ENCODE results near the gene OTOS.

Gene OTOS

DNA sequence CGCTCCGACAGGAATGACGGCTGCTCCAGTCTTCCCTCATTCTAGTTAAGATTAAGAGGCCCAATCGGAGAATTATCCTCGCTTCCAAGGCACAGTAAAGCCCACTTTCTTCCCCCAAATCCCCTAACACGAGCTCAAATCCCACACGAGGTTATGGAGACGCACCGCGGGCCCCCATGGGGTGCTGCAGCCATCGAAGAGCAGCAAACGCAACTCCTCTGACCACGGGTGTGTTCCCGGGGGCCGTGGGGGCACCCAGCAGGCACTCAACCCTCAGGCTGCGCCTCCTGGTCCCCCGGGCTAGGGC, 4.8 kb downstream of the OTOS start:
- no peak for DNase-seq

DNA sequence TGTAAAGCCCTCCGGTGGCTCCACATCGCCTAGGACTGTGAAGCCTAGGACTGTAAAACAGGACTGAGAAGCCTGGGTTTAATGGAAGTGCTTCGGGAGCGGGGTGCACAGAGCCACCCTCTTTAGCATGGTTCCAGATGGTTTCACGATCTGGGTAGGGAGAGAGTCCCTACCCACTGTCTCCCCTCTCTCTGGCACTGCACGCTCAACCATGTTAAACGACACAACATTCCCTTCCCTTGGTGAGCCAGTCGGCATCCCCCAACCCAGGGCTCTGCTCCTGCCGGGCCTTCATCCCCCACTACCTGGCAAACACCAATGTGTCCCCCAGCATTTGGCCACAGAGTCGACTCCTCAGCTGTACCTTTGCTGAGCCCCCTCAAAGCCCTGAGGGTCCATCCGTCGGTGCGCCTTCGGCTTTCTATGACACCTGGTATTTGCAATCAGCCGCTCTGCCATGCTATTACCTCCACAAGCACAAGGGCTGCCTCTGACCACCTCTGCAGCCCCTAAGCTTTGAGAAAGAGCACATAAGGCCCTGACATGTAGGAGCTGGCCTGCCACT, 5.4 kb downstream of the OTOS start:
- no peak for DNase-seq

DNA sequence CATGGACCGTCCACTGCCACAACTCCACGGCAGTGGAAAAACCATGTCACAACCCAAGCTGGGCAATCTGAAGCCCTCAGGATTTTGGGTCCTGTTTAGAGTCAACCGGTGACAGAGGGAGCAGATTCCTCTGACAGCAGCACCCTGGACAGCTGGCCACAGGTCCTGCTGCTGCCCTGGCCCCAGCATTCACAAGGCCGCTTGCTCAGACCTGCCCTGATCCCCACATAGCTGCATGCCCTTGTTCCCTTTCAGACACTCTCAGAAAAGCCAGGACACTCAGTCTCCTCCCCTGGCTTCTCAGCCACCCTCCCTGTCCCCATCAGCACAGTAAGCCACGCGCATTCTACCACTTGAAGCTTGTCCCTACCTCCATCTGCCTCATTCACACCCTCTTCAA, 6.0 kb downstream of the OTOS start:
- no peak for DNase-seq

DNA sequence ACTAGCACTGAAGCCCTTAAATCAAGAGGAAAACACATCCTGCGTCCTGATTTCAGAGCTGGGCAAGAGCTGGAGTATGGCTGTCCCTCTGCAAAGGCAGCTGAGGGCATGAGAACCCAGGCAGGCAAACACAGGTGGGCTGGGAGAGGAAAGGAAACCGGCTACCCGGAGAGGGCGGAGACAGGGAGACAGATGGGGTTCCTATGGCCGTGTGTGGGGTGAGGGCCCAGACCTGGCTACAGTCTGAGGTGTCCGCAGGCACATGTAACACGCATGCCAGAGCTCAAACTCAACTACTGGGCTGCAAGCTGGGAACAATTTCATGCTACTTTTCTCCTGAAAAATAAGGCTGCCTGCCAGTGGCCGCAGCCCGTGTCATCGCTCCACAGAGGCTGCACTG, 7.1 kb downstream of the OTOS start:
- no peak for DNase-seq

DNA sequence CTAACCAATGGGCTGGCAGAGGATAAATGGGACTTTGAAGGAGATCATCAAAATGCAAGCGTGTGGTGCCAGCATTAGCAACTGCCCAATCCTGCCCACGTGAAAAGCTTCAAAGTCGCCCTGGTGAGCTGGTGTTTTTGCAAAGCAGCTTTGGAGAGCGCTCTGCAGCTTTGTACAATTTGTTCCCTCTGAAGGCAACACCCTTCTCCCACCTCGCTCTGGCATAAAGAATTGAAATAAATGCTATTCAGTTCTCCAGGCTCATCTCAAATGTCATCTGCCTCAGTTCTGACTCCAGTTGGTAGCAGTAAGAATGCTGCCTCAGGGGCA, 7.8 kb downstream of the OTOS start:
- no peak for DNase-seq

DNA sequence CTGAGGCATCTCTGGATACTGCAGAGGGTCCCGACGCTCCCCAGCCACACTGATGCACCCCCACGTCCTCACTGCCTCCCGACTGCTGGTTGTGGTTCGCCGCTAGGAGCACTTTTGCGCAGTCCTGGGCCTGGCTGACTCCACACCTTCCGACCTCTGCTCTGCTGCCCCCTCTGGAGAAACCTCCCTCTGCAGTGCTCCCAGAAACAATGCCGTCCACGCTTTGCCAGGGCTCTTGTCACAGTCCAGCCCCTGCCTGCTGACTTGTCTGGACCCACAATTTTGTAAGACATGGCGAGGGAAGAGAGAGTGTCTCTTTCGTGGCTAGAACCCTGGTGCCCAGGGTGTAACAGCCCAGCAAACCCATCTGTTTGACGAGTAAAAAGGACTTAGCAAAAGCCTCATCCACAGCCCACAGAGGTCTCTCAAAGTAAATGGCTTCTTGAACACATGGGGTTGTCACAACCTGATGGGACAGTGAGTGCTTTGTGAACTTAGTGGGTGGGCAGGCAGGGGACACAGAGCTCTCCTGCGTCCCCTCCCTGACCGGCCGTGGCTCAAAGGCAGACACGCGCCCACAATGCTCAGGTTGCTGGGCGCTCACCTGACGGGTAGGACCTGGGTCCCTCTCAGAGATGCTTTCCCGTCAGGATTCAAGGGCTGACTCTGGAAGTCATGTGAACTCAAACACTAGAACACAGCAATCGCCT, 8.4 kb downstream of the OTOS start:
- DNase-seq, result no peak

DNA sequence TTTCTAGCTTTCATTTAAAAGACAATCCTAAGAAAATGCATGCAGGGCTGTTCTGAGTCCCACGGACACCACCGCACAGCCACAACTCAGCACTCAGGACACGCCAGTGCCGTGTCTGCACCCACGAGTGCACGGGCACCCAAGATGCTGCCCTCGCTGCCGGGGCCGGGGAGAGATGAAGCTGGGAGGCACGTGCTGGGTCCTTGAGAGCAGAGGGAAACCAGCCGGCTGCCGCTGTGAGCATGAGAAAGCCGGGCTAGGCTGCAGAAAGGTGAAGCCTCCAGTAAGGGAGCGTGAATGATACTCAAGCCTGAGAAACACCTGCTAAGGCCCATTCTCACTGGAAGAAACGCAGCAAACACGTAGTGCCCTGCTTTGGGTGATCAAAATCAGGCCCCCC, 9.2 kb downstream of the OTOS start:
- DNase-seq, result no peak

DNA sequence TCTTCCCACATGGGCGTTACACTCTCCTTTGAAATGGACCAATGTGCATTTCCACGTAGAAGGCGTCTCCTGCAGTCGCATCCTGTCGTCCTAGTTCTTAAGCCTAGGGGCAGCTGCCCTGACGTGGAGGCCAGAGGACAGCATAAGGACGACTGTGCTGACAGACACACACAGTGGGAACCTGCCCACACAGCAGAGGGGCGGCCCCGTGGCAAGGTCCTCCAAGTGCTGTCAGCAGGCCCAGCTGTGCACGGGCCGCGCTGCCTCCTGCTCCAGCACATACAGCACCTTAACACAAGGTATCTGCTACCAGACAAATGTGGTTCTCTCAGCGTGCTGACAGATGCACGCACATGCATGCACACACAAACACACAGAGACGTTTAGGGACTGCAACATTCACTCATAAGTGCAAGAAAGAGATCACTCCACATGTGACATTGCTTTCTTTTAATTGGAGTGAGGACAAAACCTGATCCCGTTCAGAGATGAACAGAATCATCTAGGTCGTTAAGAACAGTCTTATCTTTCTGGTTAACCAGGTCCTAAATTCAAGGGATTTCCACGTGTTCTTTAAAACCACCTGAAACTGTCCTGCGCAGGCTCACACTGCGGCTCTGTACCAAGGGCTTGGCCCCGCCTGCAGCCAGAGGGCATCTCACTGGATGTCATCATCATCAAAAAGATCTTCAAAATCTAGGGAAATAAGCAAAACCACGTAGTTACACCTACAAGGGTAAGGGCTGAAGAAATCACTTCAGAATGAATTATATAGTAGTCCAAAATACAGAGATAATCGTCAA, 9.9 kb downstream of the OTOS start:
- DNase-seq, result no peak

DNA sequence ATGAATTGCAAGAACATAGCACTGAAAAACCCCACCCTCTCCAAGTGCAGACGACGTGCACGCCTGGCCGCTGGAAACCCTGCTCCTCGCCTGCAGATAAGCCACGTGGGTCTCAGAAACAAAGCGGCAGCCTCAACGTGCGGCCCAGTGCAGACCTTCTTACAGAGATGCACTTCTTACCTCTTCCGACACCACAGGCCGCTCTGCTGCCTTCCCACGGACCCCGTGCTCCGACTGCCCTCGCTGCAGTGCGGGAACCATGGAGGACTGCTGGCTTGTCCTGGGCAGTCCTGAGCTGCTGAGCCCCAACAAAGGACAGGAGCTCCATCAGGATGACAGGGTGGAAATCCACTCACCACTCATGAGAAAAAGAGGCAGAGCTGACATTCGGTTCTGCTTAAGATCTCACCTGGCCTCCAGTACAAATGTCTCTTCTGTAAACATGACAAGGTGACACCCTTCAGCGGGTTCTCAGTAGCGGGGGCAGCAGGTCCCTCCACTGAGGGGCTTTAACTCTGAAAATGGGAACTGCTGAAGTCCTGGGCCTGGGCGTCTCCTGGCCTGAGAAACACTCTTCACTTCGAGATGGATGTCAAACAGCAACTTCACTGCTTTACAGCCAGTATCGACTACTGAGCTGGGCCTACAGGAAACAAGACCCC, 10.6 kb downstream of the OTOS start:
- no peak for DNase-seq

DNA sequence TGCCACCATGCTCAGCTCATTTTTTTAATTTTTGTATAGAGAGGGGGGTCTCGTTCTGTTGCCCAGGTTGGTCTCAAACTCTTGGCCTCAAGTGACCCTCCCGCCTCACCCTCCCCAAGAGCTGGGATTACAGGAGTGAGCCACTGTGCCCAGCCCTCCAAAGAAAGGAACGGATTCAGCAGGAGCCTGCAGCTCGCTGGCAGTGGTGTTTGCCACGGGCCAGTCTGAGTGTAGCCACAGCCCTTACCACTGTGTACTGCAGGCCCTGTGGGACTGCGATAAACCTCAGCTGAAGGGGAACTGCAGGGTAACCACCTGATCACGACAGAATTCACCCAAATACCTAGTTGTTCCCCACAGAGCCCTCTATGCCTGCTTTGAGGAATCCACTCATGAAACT, 11.1 kb downstream of the OTOS start:
- DNase-seq, result no peak

DNA sequence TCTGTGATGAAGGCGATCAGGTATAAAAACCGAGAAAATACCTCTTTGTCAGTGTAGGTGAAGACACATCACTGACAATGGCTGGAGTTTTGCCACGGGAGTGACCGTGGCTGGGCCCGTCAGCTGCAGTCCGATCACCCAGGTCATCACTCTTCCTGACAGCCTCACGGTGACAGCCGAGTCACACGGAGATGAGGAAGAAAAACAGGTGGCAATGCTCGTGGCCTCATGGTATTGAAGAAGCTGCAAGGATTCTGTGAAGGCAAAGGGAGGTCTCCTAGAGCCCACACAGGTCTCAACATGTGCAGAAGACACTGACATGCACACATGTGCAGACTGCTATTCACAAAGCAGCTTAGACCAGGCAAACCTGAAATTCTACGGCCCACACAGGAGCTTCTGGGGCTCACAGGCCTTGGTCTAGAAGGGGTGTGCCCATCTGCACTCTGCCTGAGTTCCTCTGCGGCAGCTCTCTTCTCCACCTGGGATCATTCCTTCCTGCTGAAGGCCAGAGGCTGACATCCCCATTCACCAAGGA, 11.8 kb downstream of the OTOS start:
- no peak for DNase-seq

DNA sequence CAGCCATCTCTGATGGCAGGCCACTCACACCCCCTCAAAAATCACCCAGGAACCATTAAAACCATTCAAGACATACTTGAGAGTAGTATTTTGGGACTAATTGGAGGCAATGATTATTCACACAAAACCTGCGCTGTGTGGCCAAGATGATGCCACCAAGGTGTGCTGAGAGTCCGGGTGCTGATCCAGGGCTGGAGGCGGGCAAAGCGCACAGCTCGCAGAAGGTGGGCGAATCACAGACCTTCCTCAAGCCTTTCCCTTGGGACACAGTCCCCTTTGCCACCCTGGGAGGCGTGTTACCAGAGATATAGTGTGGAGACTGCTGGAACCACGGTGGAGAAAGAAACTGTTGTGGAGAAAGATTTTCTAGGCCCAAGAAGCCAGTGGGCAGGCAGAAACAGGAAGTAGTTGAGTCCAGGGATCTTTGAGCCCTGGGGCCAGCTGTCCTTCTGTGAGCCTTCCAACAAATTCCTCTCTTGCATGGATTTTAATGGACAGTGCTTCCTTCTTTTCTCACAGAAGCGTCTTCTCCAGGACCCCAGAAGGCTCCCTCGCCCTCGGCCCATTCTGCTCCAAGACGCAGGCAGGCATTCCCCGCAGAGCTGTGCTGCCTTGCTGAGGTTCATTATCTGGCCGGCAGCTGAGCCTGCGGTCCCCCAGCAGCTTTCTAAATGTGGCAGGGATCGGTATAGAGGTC, 12.4 kb downstream of the OTOS start:
- DNase-seq, result no peak

DNA sequence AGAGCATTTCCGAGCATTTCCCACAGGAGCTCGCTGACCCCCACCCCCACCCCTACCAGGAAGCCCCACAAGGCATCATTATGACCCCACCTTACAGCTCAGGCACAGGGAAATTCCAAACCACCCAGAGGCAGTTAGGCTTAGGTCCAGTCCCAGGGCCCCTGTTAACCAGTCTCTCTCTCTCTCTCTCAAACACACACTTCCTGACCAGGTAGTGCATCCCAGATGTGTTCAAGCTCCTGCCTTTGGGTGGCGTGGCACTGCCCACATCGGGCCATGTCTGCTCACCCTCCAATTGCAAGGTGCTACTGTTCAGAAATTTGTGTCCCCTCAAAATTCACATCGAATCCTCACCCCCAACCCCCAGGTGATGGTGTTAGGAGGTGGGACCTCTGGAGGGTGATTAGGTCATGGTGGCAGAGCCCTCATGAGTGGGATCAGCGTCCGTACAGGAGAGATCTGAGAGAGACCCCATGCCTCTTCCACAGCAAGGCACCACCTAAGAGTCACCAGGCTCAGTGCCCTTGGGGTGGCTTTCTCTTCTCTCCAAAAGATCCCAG, 13.2 kb downstream of the OTOS start:
- no peak for DNase-seq

DNA sequence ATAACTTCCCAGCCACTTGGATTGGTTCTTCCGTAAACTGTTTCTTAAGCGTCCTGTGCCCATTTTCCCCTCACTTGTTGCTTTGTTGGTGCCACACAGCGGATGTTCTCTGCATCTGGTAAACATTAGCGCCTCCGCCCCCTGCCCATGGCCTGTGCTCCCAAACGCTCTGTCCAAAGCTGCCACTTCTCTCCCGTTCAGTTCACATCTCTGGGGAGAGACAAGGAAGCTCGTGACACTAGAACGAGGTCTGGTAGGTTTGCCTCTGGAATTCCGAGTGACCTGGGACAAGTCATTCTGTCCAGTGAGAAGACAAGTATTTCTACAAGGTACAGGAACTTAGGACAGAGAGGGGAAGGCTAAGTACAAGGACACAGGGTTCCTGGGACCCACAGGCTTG, 13.7 kb downstream of the OTOS start:
- DNase-seq, result no peak

DNA sequence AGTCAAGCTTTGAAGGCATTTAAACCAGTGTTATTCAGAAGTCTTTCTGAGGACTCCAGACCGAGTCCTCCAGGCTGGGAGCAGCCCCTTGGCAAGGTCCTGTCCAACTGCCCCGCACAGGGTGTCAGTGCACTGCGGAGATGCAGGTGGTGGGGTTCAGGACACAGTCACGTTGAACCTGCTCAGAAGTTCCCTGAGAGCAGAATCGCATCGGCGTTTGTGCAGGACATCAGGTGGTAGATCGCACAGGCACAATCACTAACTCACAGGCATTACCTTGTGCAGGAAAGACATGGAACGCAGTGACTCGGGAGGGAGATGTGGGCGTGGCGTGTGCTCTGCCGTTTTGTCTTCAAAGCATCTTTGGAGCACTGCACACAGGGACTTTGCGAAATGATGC, 14.7 kb downstream of the OTOS start:
- no peak for DNase-seq

DNA sequence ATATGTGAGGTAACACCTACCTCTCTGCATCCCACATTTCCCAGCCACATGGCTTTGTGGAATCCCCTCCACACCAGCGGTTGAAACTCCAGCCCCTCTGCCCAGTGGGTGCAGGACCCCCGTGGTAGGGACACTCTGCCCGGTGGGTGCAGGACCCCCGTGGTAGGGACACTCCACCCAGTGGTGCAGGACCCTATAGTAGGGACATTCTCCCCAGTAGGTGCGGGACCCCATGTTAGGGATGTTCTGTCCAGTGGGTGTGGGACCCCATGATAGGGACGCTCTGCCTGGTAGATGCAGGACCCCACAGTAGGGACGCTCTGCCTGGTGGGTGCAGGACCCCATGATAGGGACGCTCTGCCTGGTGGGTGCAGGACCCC, 15.8 kb downstream of the OTOS start:
- no peak for DNase-seq

DNA sequence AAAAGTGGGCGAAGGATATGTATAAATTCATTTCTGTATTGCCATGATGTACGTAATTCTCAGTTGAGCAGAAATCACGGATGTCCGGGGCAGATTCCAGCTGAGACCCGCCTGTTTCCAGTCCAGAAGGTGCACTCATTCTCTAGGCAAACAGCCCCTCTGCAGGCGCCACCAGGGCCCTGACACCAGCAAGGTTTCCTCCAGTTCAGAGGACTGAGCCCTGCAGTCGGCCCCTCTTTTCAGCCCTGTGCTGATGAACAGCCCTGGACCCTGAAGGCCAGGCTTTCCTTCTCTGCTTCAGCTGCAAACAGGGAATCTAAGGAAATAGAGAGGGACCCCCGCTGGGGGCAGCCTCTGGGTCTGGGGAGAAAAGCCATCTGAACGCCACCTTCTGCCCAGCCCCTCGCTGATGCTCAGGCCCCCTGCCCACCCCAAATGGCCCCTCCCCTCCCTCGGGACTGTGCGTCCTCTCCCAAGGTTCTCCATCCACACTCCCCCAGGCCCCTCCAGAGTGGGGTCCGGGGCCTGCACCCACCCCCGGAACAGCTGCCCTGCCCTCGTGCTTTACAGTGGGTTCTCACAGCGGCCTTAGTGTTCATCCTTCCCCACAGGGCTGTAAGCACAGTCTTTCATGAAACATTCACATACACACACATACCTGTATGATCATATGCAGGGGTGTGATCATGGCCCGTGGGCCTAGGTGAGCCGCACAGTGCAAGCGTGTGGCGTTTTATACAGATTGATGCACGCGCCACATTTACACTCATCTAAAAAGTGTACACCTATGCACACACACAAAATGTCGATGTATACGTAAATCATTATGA, 16.4 kb downstream of the OTOS start:
- DNase-seq, result no peak

DNA sequence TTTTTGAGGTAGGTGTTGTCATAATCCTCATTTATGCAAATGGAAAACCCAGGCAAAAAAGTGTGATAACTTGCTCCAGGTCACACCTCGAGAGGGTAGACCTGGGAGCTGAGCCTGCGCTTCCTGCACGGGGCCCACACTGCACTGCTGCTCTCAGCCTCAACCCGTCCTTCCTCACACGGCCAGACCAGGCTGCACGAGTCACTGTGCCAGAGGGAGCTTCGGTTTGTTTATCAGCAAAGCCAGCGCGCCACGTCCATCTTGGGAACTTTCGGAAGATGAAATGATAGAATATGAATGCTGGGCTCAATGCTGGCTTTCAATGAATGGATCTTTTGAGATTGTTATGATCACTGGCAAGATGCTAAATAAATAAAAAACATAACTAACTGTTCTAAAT, 18.8 kb downstream of the OTOS start:
- DNase-seq, result no peak

DNA sequence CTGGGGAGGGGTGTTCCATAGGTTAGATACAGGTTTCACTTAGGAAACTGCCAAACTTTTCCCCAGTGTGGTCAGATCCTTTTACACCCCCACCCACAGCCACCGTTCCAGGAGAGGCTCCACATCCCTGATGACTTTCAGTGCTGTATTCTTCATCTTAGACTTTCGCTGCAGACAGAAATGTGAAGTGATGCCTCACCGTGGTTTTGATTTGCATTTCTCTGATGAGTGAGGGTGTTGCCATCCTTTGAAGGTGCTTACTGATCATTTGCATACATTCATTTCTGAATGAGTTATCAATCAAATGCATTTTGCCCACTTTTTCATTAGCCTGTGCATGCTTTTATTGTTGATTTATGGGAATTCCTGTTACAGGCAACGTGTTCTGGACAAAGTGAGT, 19.3 kb downstream of the OTOS start:
- no peak for DNase-seq

DNA sequence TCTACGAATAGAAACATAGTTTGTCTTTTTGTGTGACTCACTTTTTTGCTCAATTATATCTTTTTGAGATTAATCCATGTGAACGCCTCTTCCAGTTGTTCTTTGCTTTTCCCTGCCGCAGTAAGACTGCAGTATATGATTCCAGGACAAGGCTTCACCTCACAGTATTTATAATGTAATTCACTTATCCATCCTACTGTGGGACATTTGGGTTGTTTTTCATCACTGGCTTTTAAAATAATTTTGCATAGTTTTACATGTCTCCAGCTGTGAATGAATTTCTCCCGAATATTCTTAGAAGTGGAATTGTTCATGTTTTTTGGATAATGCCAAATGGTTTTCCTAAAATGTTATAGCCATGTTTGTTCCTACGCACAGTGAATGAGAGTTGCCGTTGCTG, 26.2 kb downstream of the OTOS start:
- no peak for DNase-seq

DNA sequence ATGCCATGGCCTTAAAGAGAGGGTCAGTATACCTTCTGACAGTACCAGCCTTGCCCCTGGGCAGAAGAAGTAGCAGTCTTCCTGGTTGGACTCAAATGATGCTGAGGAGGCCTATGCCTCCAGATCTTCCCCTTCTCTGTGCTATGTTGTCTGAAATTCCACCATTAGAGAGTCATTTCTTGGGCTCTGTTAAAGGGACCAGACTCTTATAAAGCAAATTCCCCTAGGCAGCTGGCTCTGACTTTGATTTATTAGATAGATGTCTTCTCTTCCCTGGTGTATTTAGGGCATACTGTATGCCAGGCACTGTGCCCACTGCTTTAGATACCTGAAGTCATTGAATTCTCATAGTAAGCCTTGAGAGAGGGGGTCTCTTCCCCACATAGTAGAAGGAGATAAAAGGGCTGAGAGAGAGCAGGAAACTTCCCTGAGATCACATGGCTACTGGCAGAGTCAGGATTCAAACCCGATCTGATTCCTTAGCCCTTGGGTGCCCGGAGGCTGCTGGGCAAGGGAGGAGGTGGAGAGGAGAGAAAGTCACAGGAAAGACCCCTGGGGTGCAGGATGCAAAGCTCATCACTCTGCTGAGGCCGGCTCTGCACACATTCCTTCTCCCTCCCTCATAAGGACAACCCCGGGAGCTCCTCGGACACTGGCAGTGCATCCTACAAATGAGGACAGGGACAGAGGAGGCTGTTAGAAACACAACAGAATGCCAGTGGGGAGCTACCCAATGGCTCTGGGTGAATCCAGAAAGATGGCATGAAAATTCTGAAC, 27.4 kb downstream of the OTOS start:
- no peak for DNase-seq
